Mesodermal cell (in vitro differentiated cells): ENCODE data around the gene DNM3.

Experiments used
- H3K27ac ChIP-seq: 2 replicates; pipeline ENCODE4 v1.7.0; 2013; ENCODE audit warnings: mild to moderate bottlenecking, low read depth, low read length, moderate library complexity; ENCODE audit not compliant: severe bottlenecking
- H3K36me3 ChIP-seq: 2 replicates; pipeline ENCODE4 v1.7.1; 2013; ENCODE audit warnings: mild to moderate bottlenecking, low read length, moderate library complexity; ENCODE audit not compliant: control insufficient read depth, insufficient read depth
- H3K4me1 ChIP-seq: one replicate; pipeline ENCODE4 v1.7.1; 2013; ENCODE audit warnings: mild to moderate bottlenecking, low read length; ENCODE audit not compliant: insufficient read depth, control insufficient read depth, poor library complexity, severe bottlenecking
- H3K4me3 ChIP-seq: 2 replicates; pipeline ENCODE4 v1.7.0; 2013; ENCODE audit warnings: low read length, control low read depth, mild to moderate bottlenecking; ENCODE audit not compliant: insufficient read depth, poor library complexity, severe bottlenecking; ENCODE audit errors: extremely low read depth
- H3K9me3 ChIP-seq: 2 replicates; pipeline ENCODE4 v1.7.1; 2013; ENCODE audit warnings: mild to moderate bottlenecking, low read length, moderate library complexity; ENCODE audit not compliant: control insufficient read depth
- WGBS, 2 experiments: methylation state at CpG; one replicate each; pipeline ENCODE4 v1.1.5; 2013; ENCODE audit warnings: missing lambda C conversion rate in 2 of 2; ENCODE audit not compliant: insufficient coverage in 2 of 2; 5-methylcytosine and 5-hydroxymethylcytosine counted together

Gene DNM3

DNA sequence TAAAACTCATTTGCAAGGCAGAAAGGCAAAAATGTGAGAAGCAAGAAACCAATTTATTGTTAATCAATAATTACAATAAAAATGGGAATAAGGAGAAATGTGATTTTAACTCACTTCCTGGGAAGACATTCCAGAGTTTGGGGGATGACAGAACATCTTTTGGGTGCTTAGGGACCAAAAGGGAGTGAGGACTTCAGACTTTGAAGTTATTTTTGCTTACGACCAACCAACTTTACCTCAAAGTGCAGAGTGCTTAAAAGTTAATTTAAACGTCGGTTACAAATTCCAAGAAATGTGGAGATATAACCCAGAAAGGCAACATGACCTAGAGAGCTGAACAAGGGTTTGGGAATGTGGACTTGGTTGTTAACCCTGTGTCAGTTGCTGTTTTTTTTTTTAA lies 344.7 kb downstream of the DNM3 start:
- Histone ChIP-seq H3K9me3 (no peaks in the 10 kb centered on the region), H3K36me3 (no peaks in the 10 kb centered on the region), H3K27ac (no peak overlapping the region), H3K4me3 (no peak overlapping the region), H3K4me1 (peaks cover 14% of the 10 kb centered on the region)
- WGBS, 2 experiments = 93% methylated on average over 3 of the region's 3 CpGs; no CpG with 5 or more reads in 1 of the 2 experiments

DNA sequence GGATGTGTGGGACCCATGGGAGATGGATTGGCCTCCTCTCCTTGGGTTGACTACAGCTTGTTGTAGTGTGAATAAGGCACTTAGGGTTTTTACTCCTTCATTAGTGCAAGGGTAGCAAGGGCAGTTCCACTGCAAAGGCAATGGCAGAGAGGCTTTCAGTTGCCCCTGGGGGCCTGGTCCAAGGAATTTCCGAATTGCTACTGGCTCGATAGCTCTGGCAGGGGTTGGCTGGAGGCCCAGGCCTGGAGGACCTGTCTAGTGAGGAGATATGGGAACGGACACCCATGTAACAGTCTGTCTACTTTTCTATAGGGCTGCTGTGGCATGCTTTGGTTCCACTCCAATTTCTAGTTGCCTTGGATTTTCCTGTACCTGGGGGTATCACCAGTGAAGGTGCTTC lies 360.3 kb downstream of the DNM3 start:
- Histone ChIP-seq H3K4me3 (no peak overlapping the region), H3K27ac (no peak overlapping the region), H3K36me3 (no peaks in the 10 kb centered on the region), H3K9me3 (peaks cover 18% of the 10 kb centered on the region), H3K4me1 (no peaks in the 10 kb centered on the region)
- 100% methylated on average over 2 of the region's 3 CpGs for WGBS, 2 experiments

- Histone ChIP-seq H3K27ac (no peak overlapping the region), H3K36me3 (no peaks in the 10 kb centered on the region), H3K9me3 (peaks cover 14% of the 10 kb centered on the region), H3K4me3 (no peak overlapping the region), H3K4me1 (no peaks in the 10 kb centered on the region)
- WGBS, 2 experiments = 70 to 77% methylated on average over 6 to 7 of the region's 8 CpGs
These were observed 362.0 kb downstream of the DNM3 start for GRCh38 chr1:172203135-172203823.

- H3K4me1 ChIP-seq = no peaks in the 10 kb centered on the region
- no peak overlapping the region for H3K27ac ChIP-seq
- H3K9me3 ChIP-seq = peaks cover 10% of the 10 kb centered on the region
- no peak overlapping the region for H3K4me3 ChIP-seq
- no peaks in the 10 kb centered on the region for H3K36me3 ChIP-seq
These were observed 362.6 kb downstream of the DNM3 start for GRCh38 chr1:172203902-172204301.

GRCh38 chr1:172206256-172206655 lies 365.0 kb downstream of the DNM3 start:
- no peak overlapping the region for H3K27ac ChIP-seq
- no peak overlapping the region for H3K4me3 ChIP-seq
- no peaks in the 10 kb centered on the region for H3K9me3 ChIP-seq
- H3K36me3 ChIP-seq = no peaks in the 10 kb centered on the region
- H3K4me1 ChIP-seq = no peaks in the 10 kb centered on the region

DNA sequence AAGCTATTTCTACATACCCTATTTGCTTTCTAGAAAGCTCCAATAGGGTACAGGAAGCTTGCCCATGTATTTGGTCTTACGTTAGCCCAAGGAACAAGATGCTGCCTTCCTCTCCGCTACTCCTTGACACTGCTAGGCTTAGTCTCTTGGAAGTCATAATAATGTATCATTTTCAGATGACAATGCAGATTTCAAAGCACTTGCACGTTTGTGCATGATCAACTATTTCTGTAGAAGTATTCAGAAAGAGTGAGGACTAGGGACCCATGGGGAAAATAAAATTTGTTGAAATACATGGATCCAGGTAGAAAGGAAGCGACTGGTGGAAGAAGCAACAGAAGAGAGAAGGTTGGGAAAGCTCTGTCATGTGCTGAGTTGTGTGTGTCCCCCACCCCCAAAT lies 367.3 kb downstream of the DNM3 start:
- WGBS, 2 experiments = 89 to 90% methylated on average over 2 to 4 of the region's 4 CpGs

GRCh38 chr1:172211221-172211620 lies 369.9 kb downstream of the DNM3 start:
- WGBS, 2 experiments = 88 to 96% methylated on average over 2 to 3 of the region's 5 CpGs
- no peaks in the 10 kb centered on the region for H3K36me3 ChIP-seq
- no peak overlapping the region for H3K4me3 ChIP-seq
- no peaks in the 10 kb centered on the region for H3K4me1 ChIP-seq
- no peaks in the 10 kb centered on the region for H3K9me3 ChIP-seq
- no peak overlapping the region for H3K27ac ChIP-seq

More for the DNA sequence above, 367.3 kb downstream of the DNM3 start:
- Histone ChIP-seq H3K27ac (no peak overlapping the region), H3K36me3 (no peaks in the 10 kb centered on the region), H3K9me3 (no peaks in the 10 kb centered on the region), H3K4me3 (no peak overlapping the region), H3K4me1 (no peaks in the 10 kb centered on the region)

DNA sequence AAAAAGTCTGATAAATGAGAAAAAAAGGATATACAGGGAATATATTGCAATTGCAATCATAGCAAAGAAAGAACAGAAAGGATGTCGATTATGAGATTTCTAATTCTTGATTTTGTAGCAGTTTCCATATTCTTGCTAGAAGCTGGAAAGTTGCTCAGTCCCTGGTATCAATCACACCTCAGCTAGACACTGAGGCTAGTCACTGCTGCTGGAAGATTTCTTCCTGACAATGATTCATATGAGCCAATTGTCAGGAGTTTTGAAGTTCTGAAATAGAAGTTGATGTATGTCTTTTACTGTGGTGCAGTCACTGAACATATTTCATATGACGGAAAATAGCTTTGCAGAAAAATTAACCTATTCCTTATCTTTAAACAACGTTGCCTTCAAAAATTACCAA lies 370.8 kb downstream of the DNM3 start:
- WGBS, 2 experiments = 88 to 95% methylated on average over 2 to 3 of the region's 3 CpGs
- H3K4me1 ChIP-seq = no peaks in the 10 kb centered on the region
- H3K4me3 ChIP-seq = no peak overlapping the region
- H3K36me3 ChIP-seq = no peaks in the 10 kb centered on the region
- H3K9me3 ChIP-seq = no peaks in the 10 kb centered on the region
- H3K27ac ChIP-seq = no peak overlapping the region

DNA sequence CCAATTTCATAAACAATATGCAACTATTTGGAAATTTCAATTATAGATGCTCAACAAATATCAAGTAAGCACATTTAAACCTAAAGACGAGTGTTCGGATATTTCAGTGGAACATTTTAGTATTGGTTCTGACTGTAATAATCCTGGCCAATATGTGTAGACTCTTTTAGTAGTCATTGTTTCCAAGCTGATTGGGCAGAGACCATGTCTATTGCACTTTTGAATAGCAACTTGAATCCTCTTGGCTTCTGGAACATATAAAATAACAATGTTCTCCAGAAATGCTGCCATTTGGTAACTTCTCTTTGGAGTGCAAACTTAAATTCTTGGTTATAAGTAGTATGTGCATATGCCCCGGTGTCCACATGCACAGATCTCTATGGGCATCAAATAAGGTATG lies 373.7 kb downstream of the DNM3 start:
- H3K9me3 ChIP-seq = no peaks in the 10 kb centered on the region
- no peak overlapping the region for H3K4me3 ChIP-seq
- no peaks in the 10 kb centered on the region for H3K36me3 ChIP-seq
- WGBS, 2 experiments = 86 to 100% methylated on average over 1 to 3 of the region's 3 CpGs
- no peaks in the 10 kb centered on the region for H3K4me1 ChIP-seq
- no peak overlapping the region for H3K27ac ChIP-seq

DNA sequence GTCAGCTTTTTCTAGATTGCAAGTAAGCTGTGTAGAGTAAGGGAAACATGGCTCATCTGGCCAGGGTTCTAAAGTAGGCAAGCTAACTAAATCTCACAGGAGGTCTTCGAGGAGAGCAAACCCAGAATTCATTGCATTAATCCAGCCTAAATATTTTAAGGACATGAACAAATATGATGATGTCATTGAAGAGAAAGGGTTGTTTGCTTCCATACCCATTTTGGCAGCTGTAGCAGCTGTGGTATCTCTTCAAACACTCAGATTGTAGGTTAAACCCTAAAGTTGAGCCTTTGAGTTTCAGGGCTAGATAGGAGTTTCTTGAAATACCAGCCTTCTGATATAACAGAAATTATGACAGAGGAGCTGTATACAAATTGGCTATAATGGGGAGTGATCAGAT lies 378.7 kb downstream of the DNM3 start:
- WGBS, 2 experiments = 67% methylated on average over 1 of the region's 1 CpG; no CpG with 5 or more reads in 1 of the 2 experiments
- H3K4me3 ChIP-seq = no peak overlapping the region
- H3K9me3 ChIP-seq = no peaks in the 10 kb centered on the region
- H3K4me1 ChIP-seq = no peaks in the 10 kb centered on the region
- no peak overlapping the region for H3K27ac ChIP-seq
- H3K36me3 ChIP-seq = no peaks in the 10 kb centered on the region

DNA sequence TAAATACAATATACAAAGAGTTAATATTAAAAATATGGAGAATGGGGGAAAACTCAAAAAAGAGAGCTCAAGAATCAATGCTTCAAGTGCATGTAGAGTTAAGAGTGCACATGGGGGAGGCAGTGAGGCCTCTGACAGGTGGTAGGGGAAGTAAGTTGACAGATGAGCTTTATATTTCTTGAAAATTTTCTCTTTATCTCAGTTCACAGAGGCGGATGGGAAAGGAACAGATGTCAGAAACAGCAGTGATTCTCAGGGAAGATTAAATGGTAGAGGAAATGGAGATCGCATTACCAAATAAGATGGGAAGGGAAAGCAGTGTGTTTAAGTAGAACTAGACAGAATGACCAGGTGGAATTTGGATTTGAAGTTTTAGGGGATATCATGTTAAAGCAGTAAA lies 379.1 kb downstream of the DNM3 start:
- 95% methylated on average over 2 of the region's 2 CpGs; no CpG with 5 or more reads in 1 of the 2 experiments for WGBS, 2 experiments
- H3K4me1 ChIP-seq = no peaks in the 10 kb centered on the region

More for the DNA sequence above, 379.1 kb downstream of the DNM3 start:
- Histone ChIP-seq H3K27ac (no peak overlapping the region), H3K4me3 (no peak overlapping the region), H3K36me3 (no peaks in the 10 kb centered on the region), H3K9me3 (no peaks in the 10 kb centered on the region)
